DND-41 (cell line): ENCODE data around the gene SWSAP1.

Source experiments
- ATAC-seq: fragments of 200-7000 bp; cut with Tn5 transposase; 3 replicates; pipeline ENCODE4 v1.9.1; 2021; ENCODE audit warnings: low read depth; ENCODE audit not compliant: insufficient read depth
- DNase-seq: peaks from one replicate; pipeline ENCODE4 v3.0.0-alpha.2; 2020
- H2AFZ ChIP-seq: 2 replicates; pipeline ENCODE4 v1.6.0; 2012; ENCODE audit warnings: low read depth, low read length
- H3K27ac ChIP-seq: 2 replicates; pipeline ENCODE4 v1.5.1; 2012; ENCODE audit warnings: low read length, inconsistent platforms
- H3K27me3 ChIP-seq: fragments of 200-600 bp; sonication (generic); 2 replicates; pipeline ENCODE4 v1.6.0; 2012; ENCODE audit warnings: low read length, mild to moderate bottlenecking, inconsistent platforms; ENCODE audit not compliant: insufficient read depth, poor library complexity
- H3K36me3 ChIP-seq: 2 replicates; pipeline ENCODE4 v1.5.1; 2012; ENCODE audit warnings: low read length, inconsistent platforms; ENCODE audit not compliant: insufficient read depth
- H3K4me1 ChIP-seq: 2 replicates; pipeline ENCODE4 v1.5.1; 2012; ENCODE audit warnings: mild to moderate bottlenecking, low read length; ENCODE audit not compliant: insufficient read depth
- H3K4me2 ChIP-seq: 2 replicates; pipeline ENCODE4 v1.6.0; 2012; ENCODE audit warnings: mild to moderate bottlenecking, moderate library complexity, low read length, inconsistent platforms; ENCODE audit not compliant: insufficient read depth
- H3K4me3 ChIP-seq, 2 experiments: fragments of 200-600 bp in 1 of 2; shearing (Covaris generic) in 1 of 2; 2 replicates each; pipeline ENCODE4 v1.5.1; 2012 to 2016; ENCODE audit warnings: inconsistent platforms in 2 of 2, low read length in 2 of 2, mild to moderate bottlenecking in 2 of 2, low read depth in 1 of 2, moderate library complexity in 1 of 2
- H3K79me2 ChIP-seq: 2 replicates; pipeline ENCODE4 v1.6.0; 2012; ENCODE audit warnings: low read length, inconsistent platforms; ENCODE audit not compliant: insufficient read depth
- H3K9ac ChIP-seq: 2 replicates; pipeline ENCODE4 v1.6.0; 2012; ENCODE audit warnings: low read depth, mild to moderate bottlenecking, inconsistent platforms, low read length, moderate library complexity
- H3K9me3 ChIP-seq: 2 replicates; pipeline ENCODE4 v1.5.1; 2012; ENCODE audit warnings: low read length, moderate library complexity, mild to moderate bottlenecking, inconsistent platforms; ENCODE audit not compliant: insufficient read depth, severe bottlenecking
- H4K20me1 ChIP-seq: 2 replicates; pipeline ENCODE4 v1.6.0; 2012; ENCODE audit warnings: low read length; ENCODE audit not compliant: insufficient read depth
- EZH2 ChIP-seq: IDR thresholded peaks from 3 replicates; pipeline ENCODE4 v1.6.1; 2012; ENCODE audit warnings: borderline replicate concordance, low read depth, mild to moderate bottlenecking, moderate library complexity, low read length, inconsistent platforms; ENCODE audit not compliant: severe bottlenecking
- TF ChIP-seq, protein P1 (sequence below): IDR thresholded peaks from 2 replicates; pipeline ENCODE4 v1.5.1; 2012; ENCODE audit warnings: borderline replicate concordance, low read length, moderate library complexity, mild to moderate bottlenecking; ENCODE audit not compliant: poor library complexity, severe bottlenecking; ENCODE audit errors: extremely low read depth

Gene SWSAP1

DNA sequence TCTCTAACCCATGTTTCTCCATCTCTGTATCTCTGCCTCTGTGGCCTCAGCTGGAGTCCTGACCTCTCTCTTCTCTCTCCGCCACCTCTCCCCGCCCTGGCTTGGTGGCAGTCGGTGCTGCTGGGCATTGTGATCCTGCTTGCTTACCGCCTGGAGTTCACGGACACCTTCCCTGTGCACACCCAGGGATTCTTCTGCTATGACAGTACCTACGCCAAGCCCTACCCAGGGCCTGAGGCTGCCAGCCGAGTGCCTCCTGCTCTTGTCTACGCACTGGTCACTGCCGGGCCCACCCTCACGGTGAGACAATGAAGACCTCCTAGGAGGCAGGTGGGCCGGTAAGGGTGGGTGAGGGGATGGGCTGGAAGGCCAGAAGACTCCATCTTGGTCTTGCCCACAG, 15.0 kb upstream of the SWSAP1 start:
- H3K9ac ChIP-seq, result no peak overlapping the region
- no peak overlapping the region for H3K4me3 ChIP-seq
- no peak overlapping the region for H3K27ac ChIP-seq
- DNase-seq, result no peak
- H3K4me2 ChIP-seq, result no peak overlapping the region
- no peaks in the 10 kb centered on the region for H3K9me3 ChIP-seq
- ATAC-seq, result no peak
- H3K4me1 ChIP-seq, result peaks cover 11% of the 10 kb centered on the region
- no peak overlapping the region for H2AFZ ChIP-seq
- TF ChIP-seq, protein P1, sequence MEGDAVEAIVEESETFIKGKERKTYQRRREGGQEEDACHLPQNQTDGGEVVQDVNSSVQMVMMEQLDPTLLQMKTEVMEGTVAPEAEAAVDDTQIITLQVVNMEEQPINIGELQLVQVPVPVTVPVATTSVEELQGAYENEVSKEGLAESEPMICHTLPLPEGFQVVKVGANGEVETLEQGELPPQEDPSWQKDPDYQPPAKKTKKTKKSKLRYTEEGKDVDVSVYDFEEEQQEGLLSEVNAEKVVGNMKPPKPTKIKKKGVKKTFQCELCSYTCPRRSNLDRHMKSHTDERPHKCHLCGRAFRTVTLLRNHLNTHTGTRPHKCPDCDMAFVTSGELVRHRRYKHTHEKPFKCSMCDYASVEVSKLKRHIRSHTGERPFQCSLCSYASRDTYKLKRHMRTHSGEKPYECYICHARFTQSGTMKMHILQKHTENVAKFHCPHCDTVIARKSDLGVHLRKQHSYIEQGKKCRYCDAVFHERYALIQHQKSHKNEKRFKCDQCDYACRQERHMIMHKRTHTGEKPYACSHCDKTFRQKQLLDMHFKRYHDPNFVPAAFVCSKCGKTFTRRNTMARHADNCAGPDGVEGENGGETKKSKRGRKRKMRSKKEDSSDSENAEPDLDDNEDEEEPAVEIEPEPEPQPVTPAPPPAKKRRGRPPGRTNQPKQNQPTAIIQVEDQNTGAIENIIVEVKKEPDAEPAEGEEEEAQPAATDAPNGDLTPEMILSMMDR, result no peak
- no peak for TF ChIP-seq EZH2
- peaks cover 3% of the 10 kb centered on the region; the same call in 1 of the 2 replicates for H4K20me1 ChIP-seq
- peaks cover 4% of the 10 kb centered on the region for H3K36me3 ChIP-seq
- no peaks in the 10 kb centered on the region for H3K27me3 ChIP-seq
- no peaks in the 10 kb centered on the region for H3K79me2 ChIP-seq

DNA sequence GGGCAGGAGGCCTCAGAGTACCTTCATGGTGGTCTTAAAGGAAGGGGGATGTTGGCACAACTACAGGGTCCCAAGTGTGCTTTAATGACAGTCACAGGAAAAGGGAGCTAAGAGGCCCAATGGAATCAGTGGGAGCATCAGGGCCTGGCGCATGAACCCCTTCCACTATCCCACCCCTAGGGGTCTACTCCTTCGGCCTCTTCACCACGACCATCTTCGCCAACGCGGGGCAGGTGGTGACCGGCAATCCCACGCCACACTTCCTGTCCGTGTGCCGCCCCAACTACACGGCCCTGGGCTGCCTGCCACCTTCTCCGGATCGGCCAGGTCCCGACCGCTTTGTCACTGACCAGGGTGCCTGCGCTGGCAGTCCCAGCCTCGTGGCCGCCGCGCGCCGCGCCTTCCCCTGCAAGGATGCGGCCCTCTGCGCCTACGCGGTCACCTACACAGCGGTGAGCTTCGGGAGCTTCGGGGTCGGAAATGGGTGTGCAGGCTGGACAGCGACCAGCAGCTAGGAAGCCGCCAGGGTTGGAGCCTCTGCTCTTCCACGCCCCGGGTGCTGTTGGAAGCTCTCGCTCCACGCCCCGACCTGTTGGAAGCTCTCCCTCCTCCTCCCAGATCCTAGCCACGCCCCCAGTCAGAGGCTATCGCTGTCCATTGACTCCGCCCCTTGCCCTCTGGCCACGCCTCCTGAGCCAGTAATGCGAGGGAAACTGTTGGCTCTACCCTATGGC, 13.3 kb upstream of the SWSAP1 start:
- no peak for ATAC-seq

DNA sequence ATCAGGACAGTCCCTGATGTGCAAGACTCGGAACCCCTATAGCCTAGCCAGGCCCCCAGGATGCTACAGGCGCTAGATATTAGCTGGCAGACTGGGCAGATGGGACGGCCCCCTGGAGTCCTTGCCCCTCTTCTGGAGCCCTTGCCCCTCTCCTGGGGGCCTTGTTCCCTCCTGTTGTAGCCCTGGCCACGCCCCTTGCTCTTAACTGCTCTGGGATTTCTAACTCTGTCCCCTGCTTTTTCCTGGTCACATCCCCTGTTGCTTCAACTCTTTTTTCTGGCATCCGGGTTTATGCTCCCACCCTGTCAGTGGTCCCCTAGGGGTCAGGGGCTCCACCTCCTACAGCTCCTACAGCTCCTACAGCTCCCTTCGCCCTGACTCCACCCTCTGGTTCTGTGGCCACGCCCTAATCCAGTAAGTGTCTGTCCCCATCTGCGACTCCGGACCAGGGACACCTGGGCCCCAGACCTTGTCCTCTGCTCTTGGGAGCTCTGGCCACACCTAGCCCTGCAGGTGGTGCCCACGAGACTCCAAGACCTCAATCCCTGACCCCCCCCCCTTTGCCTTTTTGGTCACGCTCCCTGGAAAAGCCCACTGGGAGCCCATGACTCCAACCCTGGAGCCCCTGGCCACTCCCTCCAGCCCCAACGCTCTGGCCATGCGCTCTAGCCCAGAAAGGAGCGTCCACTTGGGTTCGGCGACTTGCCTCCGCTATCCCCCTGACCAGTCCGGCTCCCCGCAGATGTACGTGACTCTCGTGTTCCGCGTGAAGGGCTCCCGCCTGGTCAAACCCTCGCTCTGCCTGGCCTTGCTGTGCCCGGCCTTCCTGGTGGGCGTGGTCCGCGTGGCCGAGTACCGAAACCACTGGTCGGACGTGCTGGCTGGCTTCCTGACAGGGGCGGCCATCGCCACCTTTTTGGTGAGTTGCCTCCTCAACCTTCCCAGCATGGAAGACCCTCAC, 12.4 kb upstream of the SWSAP1 start:
- peaks cover 4% of the 10 kb centered on the region for H3K36me3 ChIP-seq
- H3K4me2 ChIP-seq, result no peak overlapping the region
- ATAC-seq, result no peak
- H3K79me2 ChIP-seq, result no peaks in the 10 kb centered on the region
- no peaks in the 10 kb centered on the region; the same call in 1 of the 2 replicates for H4K20me1 ChIP-seq
- no peak overlapping the region for H2AFZ ChIP-seq
- no peak for DNase-seq
- H3K27ac ChIP-seq, result no peak overlapping the region
- no peak overlapping the region for H3K9ac ChIP-seq
- H3K4me3 ChIP-seq, result no peak overlapping the region
- no peaks in the 10 kb centered on the region for H3K4me1 ChIP-seq
- no peaks in the 10 kb centered on the region for H3K9me3 ChIP-seq
- TF ChIP-seq EZH2, result no peak
- TF ChIP-seq, protein P1, result no peak
- no peaks in the 10 kb centered on the region for H3K27me3 ChIP-seq

More for the DNA sequence above, 13.3 kb upstream of the SWSAP1 start:
- H3K4me3 ChIP-seq, result no peak overlapping the region
- TF ChIP-seq, protein P1, result no peak
- H3K27ac ChIP-seq, result no peak overlapping the region
- no peak for DNase-seq
- H3K36me3 ChIP-seq, result peaks cover 4% of the 10 kb centered on the region
- H3K4me2 ChIP-seq, result no peak overlapping the region
- H3K27me3 ChIP-seq, result no peaks in the 10 kb centered on the region
- H3K9me3 ChIP-seq, result no peaks in the 10 kb centered on the region
- H3K9ac ChIP-seq, result no peak overlapping the region
- no peak overlapping the region for H2AFZ ChIP-seq
- H4K20me1 ChIP-seq, result peaks cover 3% of the 10 kb centered on the region; the same call in 1 of the 2 replicates
- H3K4me1 ChIP-seq, result peaks cover under 1% of the 10 kb centered on the region; the same call in 1 of the 2 replicates
- H3K79me2 ChIP-seq, result no peaks in the 10 kb centered on the region
